RWPE2 (cell line): Measurements from ENCODE around the gene EVC.
A peak's percentile ranks its signal among the peaks of the same experiment; 100 is the strongest.
"Not testable (repeated sequence)": the region's sequence is repeated elsewhere in the genome, so short reads cannot be mapped to it uniquely, and the experiment has no call there.

Source experiments
- ATAC-seq: fragments of 200-7000 bp; cut with Tn5 transposase; 3 replicates; pipeline ENCODE4 v1.9.1; 2021; ENCODE audit warnings: low read depth
- DNase-seq: peaks from one replicate; pipeline ENCODE4 v3.0.0-alpha.2; 2020; ENCODE audit warnings: low spot score
- H3K27ac ChIP-seq: fragments of 450-650 bp; 2 replicates; pipeline ENCODE4 v1.5.1; 2017; ENCODE audit warnings: mild to moderate bottlenecking; ENCODE audit not compliant: poor library complexity, severe bottlenecking
- H3K27me3 ChIP-seq: fragments of 250-450 bp; sonication (Bioruptor Pico); 2 replicates; pipeline ENCODE4 v1.5.1; 2021; ENCODE audit warnings: mild to moderate bottlenecking, moderate library complexity; ENCODE audit not compliant: insufficient read depth, poor library complexity, severe bottlenecking
- H3K36me3 ChIP-seq: fragments of 250-450 bp; sonication (Bioruptor Pico); 2 replicates; pipeline ENCODE4 v1.5.1; 2020; ENCODE audit warnings: low read depth, mild to moderate bottlenecking, moderate library complexity
- H3K4me1 ChIP-seq: fragments of 250-450 bp; sonication (Bioruptor Pico); 2 replicates; pipeline ENCODE4 v1.5.1; 2021; ENCODE audit warnings: mild to moderate bottlenecking, moderate library complexity; ENCODE audit not compliant: insufficient read depth, poor library complexity, severe bottlenecking
- H3K4me3 ChIP-seq: fragments of 250-450 bp; sonication (Bioruptor Pico); 2 replicates; pipeline ENCODE4 v1.5.1; 2021; ENCODE audit warnings: mild to moderate bottlenecking, moderate library complexity; ENCODE audit not compliant: severe bottlenecking
- H3K9me3 ChIP-seq: fragments of 250-450 bp; sonication (Bioruptor Pico); 2 replicates; pipeline ENCODE4 v1.5.1; 2021; ENCODE audit warnings: mild to moderate bottlenecking, moderate library complexity; ENCODE audit not compliant: severe bottlenecking
- CTCF ChIP-seq: fragments of 450-650 bp; IDR thresholded peaks from one replicate; pipeline ENCODE4 v1.5.1; 2017; ENCODE audit warnings: mild to moderate bottlenecking, moderate library complexity; ENCODE audit not compliant: poor library complexity, severe bottlenecking

EVC gene

GRCh38 chr4:5836943-5837342, 125.9 kb downstream of the EVC start:
- Histone ChIP-seq H3K27ac (no peak overlapping the region), H3K4me1 (no peaks in the 10 kb centered on the region), H3K9me3 (no peaks in the 10 kb centered on the region), H3K27me3 (no peaks in the 10 kb centered on the region), H3K4me3 (no peak overlapping the region), H3K36me3 (no peaks in the 10 kb centered on the region)
- no peak for TF ChIP-seq CTCF
- ATAC-seq (no peak), DNase-seq (no peak)

- DNase-seq, H3K36me3 ChIP-seq, H3K9me3 ChIP-seq, H3K27me3 ChIP-seq, ATAC-seq, H3K4me1 ChIP-seq, H3K27ac ChIP-seq, H3K4me3 ChIP-seq: not testable (repeated sequence)
These were observed 126.5 kb downstream of the EVC start for GRCh38 chr4:5837483-5837882.

- Histone ChIP-seq H3K9me3 (no peaks in the 10 kb centered on the region), H3K27me3 (no peaks in the 10 kb centered on the region), H3K4me1 (no peaks in the 10 kb centered on the region), H3K27ac (no peak overlapping the region), H3K36me3 (no peaks in the 10 kb centered on the region), H3K4me3 (no peak overlapping the region)
- DNase-seq (peak; percentile 45), ATAC-seq (no peak)
- TF ChIP-seq CTCF: no peak
These were observed 128.3 kb downstream of the EVC start for GRCh38 chr4:5839332-5839731.

- Histone ChIP-seq H3K27ac (no peak overlapping the region), H3K4me3 (no peak overlapping the region), H3K9me3 (no peaks in the 10 kb centered on the region), H3K27me3 (peaks cover 6% of the 10 kb centered on the region), H3K4me1 (no peaks in the 10 kb centered on the region), H3K36me3 (no peaks in the 10 kb centered on the region)
- TF ChIP-seq CTCF: no peak
- DNase-seq: peak; percentile 40
- ATAC-seq: no peak
These were observed 129.0 kb downstream of the EVC start for GRCh38 chr4:5839751-5840674.

- ATAC-seq: no peak
- TF ChIP-seq CTCF: no peak
- Histone ChIP-seq H3K9me3 (no peaks in the 10 kb centered on the region), H3K4me1 (no peaks in the 10 kb centered on the region), H3K4me3 (no peak overlapping the region), H3K27ac (no peak overlapping the region), H3K36me3 (no peaks in the 10 kb centered on the region), H3K27me3 (peaks cover 11% of the 10 kb centered on the region)
- no peak for DNase-seq
These were observed 131.5 kb downstream of the EVC start for GRCh38 chr4:5842456-5842855.
